Left colon (tissue), 2 donors: ENCODE results near the gene SLC5A1. TPM values are rescaled to one million over a fixed set of nuclear protein-coding genes. Genes with fewer than 3 reads are reported as not detected.

Source experiments
- ATAC-seq: fragments of 200-7000 bp; cut with Tn5 transposase; one replicate; pipeline ENCODE4 v1.9.1; 2020; ENCODE audit warnings: mild to moderate bottlenecking, moderate library complexity
- DNase-seq, 2 donors: peaks; one replicate each; pipeline ENCODE4 v3.0.0-alpha.2; 2020
- intact Hi-C, 2 donors: fragments of 100-400 bp; cut with DNase I in 1 of 2; cut with micrococcal nuclease in 1 of 2; formaldehyde crosslinking; loops; one replicate each; pipeline versions ENCODE4 v1.11.2 to v1.14.0; 2022; cut with DNase I, micrococcal nuclease
- total RNA-seq, 2 donors: library from RNA; stranded (reverse); fragmentation: NEBNext Ultra II Directional; extraction: Animal tissue kit (Norgen Biotek cat#: 25700); gene quantifications; one replicate each; pipeline ENCODE4 v1.2.1, GENCODE V29; 2021
- donor health status: DM: no; HTN: no; CAD: no.
- donor health status: DM: yes; HTN: yes; CAD: no.

The SLC5A1 gene
- total RNA-seq, 2 donors from 2014 or later: 48.3 to 53.6 TPM

DNA sequence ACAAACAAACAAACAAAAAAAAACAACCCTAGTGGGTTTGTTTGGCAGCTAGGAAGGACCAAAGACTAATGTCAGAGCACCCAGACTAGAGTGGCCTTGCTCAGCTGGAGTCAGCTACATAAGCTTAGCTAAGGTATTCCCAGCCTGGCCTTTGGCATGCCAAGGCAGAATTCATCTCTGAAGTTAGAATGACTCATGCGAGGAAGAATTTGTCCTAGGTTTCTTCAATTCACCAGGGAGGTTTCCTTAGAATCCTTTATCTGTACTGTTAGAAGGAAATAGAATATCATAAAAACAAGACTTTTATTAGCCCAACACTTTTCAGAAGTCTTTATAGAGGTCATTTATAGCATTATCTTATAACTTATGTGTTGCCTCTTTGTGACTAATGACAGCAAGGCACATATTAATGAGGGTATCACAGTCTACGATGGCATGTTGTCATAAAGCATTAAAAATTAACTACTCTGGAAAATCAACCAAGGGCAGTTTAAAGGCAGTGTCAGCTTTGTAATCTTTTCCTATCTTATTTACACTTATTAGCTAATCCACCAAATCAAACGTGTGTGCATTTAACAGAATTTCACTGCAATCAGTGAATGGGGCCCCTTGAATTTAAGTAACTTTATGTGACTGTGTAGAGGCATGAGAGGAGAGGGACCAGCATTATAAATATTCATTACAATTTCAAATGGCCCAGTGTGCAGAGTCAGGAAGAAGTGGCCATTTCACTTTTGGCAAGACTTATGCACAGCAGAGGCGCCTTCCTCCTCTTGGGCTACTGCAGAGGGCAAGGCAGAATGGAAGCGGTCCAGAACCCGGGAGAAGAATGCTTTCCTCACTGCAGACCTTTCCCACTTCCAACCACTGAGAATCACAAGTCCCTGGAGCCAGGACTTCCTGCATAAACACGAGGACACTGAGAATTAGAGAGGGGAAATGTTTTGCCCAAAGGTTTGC lies 36.3 kb downstream of the SLC5A1 start:
- intact Hi-C loops: no loop called here
- peak; percentile 75 for ATAC-seq
- peak; percentile 11 to 34 for DNase-seq

DNA sequence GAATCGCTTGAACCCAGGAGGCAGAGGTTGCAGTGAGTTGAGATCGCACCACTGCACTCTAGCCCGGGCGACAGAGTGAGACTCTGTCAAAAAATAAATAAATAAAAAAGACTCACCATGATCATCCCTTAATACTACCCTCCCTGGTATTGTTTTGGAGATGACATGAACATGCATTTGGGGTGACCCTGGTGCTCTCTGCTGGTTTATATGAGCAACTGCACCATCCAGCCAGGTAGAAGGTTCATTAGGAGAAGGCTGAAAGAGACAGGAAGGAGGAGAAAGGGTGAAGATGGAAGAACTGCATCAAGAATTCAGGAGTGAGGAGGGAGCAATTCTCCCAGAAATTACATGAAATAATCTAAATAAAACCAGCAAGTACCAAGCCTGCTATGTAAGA lies 37.8 kb downstream of the SLC5A1 start:
- intact Hi-C loops: no loop called here

DNA sequence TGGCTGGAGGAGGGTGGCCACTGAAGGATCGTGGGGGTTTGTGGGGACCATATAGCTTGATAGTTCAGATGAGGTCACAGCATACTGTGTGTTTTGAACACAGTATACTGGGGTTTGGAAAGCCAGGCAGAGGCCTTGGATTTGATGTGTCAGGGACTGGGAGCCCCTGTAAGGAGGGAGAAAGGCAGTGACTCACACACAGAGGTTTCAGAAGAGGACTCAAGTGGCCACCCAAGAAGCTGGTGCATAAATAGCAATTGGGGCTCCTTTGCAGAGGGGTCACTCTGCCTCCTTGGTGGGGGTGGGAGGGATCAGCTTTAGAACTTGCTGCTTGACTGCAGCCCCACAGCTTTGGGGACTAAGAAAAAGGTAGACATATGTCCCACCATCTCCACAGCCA lies 39.3 kb downstream of the SLC5A1 start:
- intact Hi-C loops: no loop called here
- DNase-seq: no peak
- ATAC-seq: no peak

More for the DNA sequence above, 37.8 kb downstream of the SLC5A1 start:
- ATAC-seq (peak; percentile 71), DNase-seq (peak in 1 of 2 donors; percentile 26)

DNA sequence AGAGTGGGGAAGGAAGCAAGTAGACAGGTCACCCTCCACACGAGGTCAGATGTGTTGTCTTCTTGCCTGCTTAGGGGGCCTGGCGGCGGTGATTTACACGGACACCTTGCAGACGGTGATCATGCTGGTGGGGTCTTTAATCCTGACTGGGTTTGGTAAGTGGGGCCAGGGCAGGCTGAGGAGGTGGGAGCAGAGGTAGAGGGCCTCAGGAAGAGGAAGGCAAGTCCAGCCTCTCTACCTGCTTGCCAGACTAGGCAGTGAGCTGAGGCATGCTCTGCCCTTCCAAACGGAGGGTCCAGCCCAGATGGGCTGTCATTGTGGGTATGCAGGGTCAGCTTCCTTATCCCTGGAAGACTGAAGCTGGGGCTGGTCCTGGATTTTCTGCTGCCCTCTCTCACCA lies 39.9 kb downstream of the SLC5A1 start:
- ATAC-seq: no peak
- no peak for DNase-seq
- intact Hi-C loops: no loop called here

DNA sequence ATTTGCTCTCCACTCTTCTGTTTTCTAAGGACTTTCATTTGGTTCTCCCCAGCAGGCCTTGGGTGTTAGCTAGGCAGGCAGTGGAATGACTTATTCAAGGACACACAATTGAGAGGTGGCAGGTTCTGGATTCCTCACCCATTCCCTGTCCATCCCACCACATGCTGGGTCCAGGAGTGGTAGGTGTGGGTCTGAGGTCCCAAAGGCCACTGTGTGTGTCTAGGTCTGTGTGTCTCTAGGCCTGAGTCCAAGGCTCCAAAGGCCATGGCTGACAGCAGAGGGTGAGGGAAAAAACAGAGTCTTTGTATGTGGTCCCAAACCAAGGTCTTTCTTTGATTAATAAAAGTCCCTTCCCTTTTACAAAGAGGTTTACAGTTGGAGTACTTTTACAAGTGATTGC lies 40.8 kb downstream of the SLC5A1 start:
- ATAC-seq (no peak), DNase-seq (no peak)
- intact Hi-C loops: no loop called here

DNA sequence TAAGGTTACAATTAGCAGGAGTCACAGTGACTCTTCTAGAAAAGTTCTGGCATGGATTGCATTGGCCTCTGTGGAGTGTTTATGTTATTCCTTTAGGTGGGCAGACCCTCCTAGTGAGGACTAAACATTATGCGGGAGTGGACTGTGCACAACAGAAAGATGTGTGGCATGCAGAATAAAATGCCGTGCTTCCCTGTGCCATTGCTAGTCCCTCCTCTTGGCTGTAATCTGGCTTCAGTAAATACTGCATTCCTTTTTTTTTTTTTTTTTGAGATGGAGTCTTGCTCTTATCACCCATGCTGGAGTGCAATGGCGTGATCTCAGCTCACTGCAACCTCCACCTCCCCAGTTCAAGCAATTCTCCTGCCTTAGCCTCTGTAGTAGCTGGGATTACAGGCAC lies 45.0 kb downstream of the SLC5A1 start:
- DNase-seq (no peak), ATAC-seq (no peak)
- intact Hi-C loops: no loop called here

DNA sequence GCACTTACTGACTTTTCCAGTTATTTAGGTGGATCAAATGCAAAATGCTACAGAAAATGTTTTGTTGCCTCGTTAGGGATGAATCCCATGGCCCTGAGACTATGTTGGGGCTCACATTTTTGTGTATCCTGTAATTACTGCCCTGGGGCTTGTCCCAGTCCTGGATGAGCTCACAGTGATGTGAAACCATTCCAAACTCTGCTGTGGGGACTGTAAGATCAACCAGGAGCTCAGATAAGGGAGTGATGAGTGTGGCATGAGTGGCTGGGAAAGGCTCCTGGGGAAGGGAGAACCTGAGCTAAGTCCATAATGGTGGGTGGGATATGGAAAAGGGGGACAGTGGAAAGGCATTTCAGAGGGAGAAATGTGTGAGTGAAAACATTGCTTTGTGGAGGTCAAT lies 54.0 kb downstream of the SLC5A1 start:
- ATAC-seq: no peak
- no peak for DNase-seq
- intact Hi-C loops: no loop called here

DNA sequence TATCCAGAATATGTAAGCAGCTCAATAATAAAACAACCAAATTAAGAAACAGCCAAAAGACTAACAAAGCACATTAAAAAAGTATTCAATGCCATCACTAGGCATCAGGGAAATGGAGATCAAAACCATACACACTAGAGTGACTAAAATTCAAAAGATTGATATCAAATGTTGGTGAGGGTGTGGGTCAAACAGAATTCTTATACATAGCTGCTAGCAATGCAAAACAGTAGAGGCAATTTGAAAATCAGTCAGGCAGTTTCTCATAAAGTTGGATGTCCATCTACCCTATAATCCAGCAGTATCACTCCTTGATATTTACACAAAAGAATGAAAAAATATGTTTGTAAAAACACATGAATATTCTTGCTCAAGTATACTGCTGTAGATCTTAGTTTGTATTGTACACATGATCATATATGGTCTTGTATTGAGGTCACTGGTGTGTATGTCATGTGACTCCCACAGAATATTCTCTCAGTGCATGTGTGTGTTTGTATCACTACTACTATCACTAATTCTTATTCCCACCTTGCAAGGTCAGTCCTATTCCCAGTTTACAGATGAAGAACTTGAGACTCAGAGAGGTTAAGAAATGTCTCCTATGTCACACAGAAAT lies 54.9 kb downstream of the SLC5A1 start:
- no peak for DNase-seq
- intact Hi-C loops: no loop called here
- no peak for ATAC-seq

DNA sequence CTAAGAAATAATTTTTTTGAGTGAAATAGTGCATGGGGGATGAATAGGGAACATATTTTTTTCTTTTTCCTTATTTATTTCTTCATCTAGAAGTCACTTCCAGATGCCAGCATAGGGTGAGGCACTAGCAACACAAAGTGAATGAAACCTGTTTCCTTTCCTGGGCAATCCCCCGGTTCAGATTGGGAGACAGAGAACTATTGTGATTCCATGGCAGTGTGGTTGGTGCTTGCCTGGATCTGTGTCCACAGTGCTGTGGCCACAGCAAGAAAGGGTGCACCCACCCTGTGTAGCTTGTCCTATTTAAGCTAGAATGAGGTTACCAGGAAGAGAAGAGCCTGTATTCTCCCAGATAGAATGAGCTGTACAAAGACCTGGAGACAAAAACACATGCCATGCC lies 57.6 kb downstream of the SLC5A1 start:
- intact Hi-C loops: no loop called here
- ATAC-seq: no peak

DNA sequence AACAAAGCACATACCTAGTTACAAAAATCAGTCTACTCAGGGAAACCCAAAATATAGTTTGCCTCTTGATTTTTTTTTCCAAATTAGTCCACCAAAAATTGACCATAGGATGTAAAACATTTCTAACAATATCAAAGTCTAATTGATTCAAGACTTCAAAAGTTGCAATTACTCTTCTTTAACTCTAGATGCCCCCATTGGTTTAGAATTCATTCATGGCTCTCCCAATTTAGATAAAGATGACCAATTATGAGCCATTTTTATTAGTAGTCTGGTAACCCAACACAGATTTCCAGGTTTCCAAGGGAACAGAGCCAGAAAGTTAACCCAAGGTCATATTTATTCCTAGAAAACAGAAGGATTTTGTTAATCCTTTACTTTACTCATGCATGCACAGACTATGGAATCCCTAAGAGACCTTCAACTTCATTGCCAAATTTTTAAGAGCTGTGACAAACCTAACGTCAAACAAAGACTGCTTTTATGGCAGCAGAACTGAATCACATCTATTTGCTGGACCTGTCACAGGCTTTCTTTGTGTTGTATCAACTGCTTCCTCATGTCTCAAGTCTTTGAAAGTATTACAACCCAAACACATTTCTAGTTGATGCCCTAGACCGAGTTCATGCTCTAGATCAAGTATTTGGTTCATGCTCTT lies 60.7 kb downstream of the SLC5A1 start:
- DNase-seq (no peak), ATAC-seq (no peak)
- intact Hi-C loops: no loop called here

More for the DNA sequence above, 57.6 kb downstream of the SLC5A1 start:
- DNase-seq: no peak

DNA sequence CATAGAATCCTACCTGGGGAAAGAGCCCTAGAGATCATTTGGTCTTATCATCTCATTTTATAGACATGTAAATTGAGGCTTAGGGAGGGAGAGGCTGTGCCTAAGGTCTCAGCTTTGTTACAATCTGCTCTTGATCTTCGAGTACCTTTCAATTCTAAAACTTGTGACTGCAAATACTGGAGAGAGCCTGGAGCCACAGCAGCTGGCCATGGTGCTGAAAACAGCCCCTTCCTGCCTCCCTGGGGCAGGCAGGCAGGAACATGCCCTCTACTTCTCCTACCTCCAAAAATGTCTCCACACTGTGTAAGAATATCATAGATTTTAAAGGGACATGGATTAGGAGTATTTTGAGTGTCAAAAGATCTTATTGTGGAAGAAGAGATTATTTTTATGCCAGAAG lies 63.9 kb downstream of the SLC5A1 start:
- intact Hi-C loops: no loop called here
- ATAC-seq: no peak
- DNase-seq: no peak

DNA sequence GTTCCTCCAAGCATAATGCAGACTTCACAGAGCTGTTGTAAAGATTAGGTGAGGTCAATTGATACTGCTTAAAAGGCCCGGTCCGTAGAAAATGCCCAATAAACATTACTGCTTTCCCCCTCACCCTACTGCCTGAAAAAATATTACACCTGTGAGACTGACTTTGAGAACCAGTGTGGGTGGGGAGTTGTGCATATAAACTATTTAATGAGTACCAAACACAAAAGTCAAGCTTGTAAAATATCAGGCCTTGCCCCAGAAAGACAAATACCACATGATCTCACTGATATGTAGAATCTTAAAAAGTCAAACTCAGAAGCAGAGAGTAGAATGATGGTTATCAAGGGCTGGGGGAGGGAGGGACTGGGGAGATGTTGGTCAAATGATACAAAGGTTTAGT lies 69.3 kb downstream of the SLC5A1 start:
- peak; percentile 69 for ATAC-seq
- intact Hi-C loops: no loop called here
- no peak for DNase-seq

DNA sequence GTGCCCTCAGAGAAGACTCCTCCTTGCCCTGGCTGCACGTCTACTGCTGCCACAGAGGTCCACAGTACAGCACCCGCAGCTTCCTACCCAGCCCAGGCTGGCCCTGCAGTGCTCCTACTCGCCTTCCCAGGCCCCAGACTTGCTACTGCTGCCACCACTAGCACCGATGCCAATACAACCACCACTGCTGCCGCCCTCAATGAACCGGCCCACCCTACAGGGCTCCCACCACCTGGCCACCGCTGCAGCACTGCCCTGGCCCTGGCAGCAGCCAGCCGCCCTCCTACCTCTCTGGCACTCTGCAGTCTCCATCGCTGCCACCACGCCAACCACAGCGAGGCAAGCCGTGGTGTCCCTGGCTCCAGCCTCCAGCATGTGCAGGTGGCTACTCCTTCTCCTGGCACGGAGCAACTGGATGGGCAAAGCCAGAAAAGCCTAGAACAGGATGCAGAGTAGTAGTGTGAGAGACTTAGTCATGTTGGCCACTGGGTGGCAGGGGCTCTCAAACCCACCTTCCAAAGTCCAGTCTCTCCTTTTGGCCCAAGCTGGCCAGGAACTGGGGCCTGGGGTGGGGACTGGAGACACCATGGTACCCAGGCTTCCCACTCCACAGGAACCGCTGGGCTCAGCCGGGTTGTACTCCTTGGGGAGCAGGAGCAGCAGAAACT lies 76.6 kb downstream of the SLC5A1 start:
- DNase-seq (no peak), ATAC-seq (peak; percentile 30)
- intact Hi-C loops: no loop called here

DNA sequence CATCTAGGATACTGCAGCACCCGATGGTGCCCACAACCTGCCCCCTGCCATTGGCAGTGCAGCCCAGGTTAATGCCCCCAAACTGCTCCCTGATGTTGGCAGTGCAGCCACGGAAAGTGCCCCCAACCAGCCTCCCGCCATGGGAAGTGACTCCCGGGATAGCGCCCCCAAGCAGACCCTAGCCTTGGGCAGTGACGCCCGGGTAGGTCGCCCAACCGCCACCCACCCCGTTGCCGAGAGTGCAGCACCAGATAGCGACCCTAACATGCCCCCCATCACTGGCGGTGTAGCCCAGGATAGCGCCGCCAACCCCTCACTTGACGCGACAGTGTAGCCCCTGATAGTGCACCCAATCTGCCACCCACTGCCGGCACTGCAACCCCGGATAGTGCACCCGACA lies 77.5 kb downstream of the SLC5A1 start:
- intact Hi-C loops: no loop called here
- no peak for DNase-seq
- ATAC-seq: no peak

DNA sequence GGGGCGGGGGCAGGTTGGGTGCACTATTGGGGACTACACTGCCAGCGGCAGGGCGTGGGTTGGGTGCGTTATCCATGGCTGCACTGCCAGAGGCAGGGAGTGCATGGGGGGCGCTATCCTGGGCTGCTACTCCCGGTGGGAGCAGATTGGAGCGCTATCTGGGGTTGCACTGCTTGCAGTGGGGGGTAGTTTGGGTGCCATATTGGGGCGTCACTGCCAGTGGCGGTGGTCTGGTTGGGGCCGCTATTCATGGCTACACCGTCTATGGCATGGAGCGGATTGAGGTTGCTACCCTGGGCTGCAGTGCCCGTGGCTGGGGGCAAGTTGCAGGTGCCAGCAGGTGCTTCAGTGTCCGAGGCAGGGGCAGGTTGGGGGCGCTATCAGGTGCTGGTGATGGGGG lies 79.8 kb downstream of the SLC5A1 start:
- intact Hi-C loops: no loop called here
- ATAC-seq (no peak), DNase-seq (no peak)

DNA sequence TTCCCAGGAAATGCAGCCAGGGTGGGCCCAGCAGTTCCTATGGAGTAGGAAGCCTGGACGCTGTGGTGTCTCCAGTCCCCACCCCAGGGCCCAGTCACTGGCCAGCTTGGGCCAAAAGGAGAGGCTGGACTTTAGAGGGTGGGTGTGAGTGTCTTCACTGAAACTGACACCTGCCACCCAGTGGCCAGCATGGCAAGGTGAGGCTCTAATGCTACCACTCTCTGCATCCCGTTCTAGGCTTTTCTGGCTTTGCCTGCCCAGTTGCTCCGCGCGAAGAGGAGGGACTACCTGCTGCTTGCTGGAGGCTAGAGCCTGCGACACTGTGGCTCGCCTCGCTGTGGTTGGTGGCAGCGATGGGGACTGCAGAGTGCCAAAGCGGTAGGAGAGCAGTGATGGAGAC lies 80.6 kb downstream of the SLC5A1 start:
- intact Hi-C loops: no loop called here
- ATAC-seq (peak; percentile 56), DNase-seq (no peak)

DNA sequence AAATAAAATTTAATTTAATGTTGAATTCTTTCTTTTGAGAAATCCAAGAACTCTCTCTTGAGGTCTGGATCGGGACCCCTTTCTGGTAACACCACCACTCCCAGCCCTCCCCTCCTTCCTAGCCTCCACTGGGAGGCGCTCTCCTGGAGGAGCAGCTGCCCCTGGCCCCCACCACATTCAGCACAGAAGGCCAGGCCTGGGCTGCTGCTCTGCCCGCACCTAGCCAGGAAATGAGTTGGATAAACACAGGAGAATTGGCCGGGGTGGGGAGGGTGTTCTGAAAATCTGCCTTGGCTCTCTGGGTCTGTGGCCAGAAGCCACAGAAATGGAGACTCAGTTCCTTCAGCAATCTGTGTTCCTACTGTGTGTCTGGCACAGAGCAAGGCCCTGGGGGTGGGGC lies 84.8 kb downstream of the SLC5A1 start:
- DNase-seq (no peak), ATAC-seq (no peak)
- intact Hi-C loops: no loop called here

DNA sequence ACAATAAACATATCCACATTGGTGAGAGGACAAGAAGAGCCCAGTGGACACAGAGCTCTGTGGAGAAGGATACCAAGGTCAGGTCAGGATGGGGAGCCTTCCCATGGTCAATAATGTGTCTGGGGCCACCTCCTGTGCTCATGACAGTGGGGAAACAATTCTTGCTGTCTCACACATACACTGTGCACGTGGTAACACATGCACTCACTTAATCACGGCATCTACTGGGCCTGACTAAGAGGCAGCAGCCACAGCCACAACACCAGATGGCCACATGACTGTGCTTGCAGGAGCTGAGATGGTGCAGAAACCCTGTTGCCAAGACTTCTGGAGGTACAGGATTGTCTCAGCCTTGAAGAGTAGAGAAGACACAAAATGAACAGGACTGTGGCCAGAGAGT lies 87.4 kb downstream of the SLC5A1 start:
- intact Hi-C loops: no loop called here
- ATAC-seq (no peak), DNase-seq (no peak)

DNA sequence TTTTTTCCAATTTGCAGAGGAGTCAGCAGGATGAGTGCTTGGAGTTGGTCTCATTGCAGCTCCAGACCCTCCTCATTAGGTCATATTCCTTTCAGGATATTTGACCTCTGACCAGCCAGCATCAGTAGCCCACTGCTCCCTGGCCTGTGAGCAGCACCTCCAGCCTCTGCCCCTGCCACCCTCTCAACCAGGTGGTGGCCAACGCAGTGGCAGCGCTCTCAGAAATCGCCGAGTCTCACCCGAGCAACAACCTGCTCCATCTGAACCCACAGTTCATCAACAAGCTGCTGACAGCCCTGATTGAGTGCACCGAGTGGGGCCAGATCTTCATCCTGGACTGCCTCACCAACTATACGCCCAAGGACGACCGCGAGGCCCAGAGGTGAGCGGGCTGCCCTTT lies 89.1 kb downstream of the SLC5A1 start:
- intact Hi-C loops: no loop called here
- ATAC-seq (no peak), DNase-seq (no peak)
